ENCODE results near the gene SRGAP1.
"Not testable (repeated sequence)": the region's sequence is repeated elsewhere in the genome, so short reads cannot be mapped to it uniquely, and the experiment has no call there.

SRGAP1 gene

DNA sequence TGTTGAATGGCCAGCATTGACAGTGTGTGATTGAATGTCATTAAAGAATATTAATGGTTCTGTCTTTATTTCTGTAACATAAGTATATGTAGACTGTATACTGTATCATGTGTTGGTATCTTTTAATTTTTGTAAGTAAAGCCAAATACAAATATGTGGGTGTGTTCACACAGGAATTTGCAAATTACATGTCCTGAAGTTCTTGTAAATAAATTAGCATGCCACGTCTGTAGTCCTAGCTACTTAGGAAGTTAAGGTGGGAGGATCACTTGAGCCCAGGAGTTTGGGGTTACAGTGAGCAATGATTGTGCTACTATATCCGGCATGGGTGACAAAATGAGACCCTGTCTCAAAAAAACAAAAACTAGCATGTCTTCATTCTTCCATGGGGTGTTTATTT lies 278.5 kb downstream of the SRGAP1 start:
- DNase-seq (ENCODE audit: low read depth), result no peak

DNA sequence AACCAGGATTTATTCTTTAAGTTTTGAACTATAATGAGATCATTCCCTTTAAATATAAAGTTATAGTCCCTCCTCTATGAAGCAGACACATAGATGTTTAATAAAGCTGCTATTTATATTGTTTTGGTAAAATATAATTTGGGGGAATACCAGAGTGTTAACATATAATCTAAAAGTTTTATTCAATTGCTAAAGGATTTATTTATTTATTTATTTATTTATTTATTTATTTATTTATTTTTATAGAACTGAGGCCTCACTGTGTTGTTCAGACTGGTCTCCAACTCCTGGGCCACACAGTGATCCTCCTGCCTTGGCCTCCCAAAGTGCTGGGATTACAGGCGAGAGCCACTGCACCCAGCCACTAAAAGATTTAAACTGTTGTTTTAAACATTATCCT lies 278.9 kb downstream of the SRGAP1 start:
- no peak for DNase-seq (ENCODE audit: low read depth)

DNA sequence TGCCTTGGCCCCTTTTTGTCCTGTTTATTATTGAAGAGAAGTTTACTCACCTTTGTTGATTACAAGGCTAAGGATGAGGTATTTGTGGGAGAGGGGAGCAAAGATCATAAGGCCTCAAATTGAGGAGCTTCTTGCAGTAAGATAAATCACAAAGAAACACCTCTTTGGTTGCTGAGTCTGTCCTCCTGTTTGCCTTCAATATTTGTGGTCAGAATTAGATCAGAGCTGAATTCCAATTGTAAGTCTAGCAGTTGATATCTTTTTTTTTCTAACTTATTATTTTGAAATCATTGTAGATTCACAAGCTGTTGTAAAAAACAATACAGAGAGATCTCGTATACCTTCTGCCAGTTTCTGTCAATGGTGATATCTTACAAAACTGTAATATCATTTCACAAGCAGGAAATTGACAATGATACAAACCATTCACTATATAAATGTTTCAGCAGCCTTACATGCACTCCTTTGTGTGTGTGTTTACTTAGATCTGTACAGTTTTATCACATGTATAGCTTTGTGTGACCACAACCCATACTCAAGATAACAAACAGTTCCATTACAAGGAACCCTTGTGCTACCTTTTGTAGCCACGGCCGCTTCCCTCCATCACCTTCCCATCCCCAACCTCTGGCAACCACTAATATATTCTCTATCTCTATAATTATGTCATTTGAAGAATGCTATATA lies 280.2 kb downstream of the SRGAP1 start:
- DNase-seq (ENCODE audit: low read depth), result no peak

DNA sequence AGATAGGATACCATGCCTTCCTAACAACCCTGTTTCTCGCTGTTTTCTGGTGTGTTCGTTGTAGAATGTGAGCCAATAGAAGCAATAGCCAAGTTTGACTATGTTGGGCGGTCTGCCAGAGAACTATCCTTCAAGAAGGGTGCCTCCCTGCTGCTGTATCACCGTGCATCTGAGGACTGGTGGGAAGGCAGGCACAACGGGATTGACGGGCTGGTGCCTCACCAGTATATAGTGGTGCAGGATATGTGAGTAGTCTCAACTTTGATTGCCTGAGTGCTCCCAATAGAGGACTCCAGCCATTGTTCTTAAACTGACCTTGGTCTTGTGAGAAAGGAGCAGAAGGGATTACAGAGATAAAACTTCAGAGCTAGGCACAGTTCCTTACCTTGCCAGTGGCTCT lies 281.4 kb downstream of the SRGAP1 start:
- DNase-seq (ENCODE audit: low read depth), result no peak

DNA sequence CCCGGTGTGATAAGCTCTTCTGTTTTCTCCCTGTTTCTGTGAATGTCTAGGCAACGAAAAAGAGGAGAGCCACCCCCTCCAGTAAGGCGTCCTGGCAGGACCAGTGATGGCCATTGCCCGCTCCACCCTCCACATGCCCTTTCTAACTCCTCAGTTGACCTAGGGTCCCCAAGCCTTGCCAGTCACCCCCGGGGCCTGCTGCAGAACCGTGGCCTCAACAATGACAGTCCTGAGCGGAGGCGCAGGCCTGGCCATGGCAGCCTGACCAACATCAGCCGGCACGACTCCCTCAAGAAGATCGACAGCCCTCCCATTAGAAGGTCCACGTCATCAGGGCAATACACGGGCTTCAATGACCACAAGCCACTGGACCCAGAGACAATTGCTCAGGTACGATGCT lies 283.3 kb downstream of the SRGAP1 start:
- no peak for DNase-seq (ENCODE audit: low read depth)

DNA sequence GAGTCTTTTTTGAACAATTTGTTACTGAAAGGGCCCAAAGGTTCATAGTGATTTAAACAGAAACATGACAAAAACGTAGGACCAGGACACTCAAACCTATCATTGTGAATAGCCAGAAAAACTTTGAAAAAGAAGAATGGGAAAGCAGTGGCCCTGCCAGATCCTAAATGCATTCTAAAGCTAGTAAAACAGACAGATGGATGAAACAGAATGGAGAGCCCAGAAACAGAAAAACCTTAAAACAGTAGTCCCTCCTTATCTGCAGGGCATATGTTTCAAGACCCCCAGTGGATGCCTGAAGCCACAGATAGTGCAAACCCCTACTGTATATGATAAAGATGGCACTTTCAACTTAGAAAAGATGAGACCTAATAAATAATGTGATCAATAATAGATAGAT lies 283.9 kb downstream of the SRGAP1 start:
- DNase-seq (ENCODE audit: low read depth), result no peak

DNA sequence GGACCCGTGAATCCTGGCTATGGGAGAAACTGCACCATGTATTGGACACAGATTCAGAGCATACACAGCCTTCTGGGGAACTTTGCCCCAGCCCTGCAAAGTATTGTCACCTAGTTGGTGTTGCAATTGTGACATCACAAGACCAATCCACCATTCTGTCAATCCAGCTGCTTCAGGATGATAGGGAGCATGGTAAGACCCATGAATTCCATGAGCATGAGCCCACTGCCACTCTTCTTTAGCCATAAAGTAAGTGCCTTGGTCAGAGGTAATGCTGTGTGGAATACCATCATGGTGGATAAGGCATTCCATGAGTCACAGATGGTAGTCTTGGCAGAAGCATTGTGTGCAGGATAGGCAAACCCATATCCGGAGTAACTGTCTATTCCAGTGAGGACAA lies 286.0 kb downstream of the SRGAP1 start:
- not testable (repeated sequence) for DNase-seq (ENCODE audit: low read depth)

DNA sequence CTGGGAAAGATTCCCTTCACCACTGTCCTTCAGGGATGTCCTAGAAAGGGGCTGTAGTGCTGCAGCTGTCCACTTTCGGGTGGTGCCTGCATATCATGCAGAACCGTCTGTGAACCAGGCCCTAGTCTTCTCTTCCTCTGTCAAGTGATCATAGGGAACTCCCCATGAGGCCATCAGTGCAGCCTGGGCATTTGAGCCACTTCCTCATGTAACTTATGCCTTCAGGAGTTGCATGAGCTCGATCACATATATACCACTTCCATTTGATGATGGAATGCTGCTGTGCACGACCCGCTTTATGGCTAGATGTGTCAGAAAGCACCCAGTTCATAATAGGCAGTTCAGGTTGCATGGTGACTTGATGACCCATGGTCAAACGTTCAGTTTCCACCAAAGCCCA lies 287.0 kb downstream of the SRGAP1 start:
- not testable (repeated sequence) for DNase-seq (ENCODE audit: low read depth)

DNA sequence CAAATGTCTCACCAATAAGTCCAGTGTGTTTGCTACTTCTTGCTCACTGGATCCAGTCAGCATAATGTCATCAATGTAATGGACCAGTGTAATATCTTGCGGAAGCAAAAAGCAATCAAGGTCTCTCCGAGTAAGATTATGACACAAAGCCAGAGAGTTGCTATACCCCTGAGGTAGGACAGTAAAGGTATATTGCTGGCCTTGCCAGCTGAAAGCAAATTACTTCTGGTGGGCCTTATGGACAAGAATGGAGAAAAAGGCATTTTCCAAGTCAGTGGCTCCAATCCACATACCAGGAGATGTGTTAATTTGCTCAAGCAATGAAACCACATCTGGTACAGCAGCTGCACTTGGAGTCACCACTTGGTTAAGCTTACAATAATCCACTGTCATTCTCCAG lies 288.2 kb downstream of the SRGAP1 start:
- not testable (repeated sequence) for DNase-seq (ENCODE audit: low read depth)

DNA sequence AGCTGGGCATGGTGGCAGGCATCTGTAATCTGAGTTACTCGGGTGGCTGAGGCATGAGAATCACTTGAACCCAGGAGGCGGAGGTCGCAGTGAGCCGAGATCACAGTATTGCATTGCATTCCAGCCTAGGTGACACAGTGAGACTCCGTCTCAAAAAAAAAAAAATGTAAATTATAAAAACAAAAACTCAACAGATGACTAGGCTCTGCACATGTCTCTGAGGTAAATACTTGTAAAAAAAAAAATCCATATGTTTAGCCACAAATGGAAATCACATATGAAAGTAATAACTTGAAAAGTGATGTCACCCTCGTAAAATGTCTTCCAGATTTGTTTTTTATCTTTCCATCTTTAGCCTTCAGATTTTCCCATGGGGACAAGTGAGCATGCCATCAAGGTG lies 292.6 kb downstream of the SRGAP1 start:
- no peak for DNase-seq (ENCODE audit: low read depth)

DNA sequence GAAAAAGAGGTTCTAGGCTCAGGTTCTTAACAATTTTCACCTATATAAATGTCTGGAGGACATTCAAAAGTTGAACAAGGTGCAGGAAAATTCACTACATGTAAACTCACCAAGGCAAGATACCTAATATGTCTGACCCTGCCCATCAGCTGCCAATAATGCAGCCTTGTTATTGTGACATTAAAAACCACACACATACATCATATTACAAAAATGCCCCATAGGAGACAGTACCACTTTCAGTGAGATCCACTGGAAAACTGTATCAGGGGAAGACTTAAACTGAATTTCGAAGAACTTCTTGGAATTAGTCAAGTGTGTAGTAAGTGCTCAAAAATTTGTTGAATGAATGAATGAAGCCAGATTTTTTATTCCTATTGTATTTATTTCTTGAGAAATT lies 294.5 kb downstream of the SRGAP1 start:
- DNase-seq (ENCODE audit: low read depth), result no peak

DNA sequence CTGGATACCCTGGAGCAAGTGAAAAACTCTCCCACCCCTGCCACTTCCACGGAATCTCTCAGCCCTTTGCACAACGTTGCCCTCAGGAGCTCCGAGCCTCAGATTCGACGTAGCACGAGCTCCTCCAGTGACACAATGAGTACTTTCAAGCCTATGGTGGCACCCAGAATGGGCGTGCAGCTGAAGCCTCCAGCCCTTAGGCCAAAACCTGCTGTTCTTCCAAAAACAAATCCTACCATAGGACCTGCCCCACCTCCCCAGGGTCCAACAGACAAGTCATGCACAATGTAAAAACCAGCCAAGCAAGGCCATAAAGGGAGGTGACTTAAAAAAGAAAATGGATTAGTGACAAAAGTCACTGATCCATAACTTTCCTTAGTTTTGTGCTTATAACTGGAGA lies 297.9 kb downstream of the SRGAP1 start:
- no peak for DNase-seq (ENCODE audit: low read depth)

DNA sequence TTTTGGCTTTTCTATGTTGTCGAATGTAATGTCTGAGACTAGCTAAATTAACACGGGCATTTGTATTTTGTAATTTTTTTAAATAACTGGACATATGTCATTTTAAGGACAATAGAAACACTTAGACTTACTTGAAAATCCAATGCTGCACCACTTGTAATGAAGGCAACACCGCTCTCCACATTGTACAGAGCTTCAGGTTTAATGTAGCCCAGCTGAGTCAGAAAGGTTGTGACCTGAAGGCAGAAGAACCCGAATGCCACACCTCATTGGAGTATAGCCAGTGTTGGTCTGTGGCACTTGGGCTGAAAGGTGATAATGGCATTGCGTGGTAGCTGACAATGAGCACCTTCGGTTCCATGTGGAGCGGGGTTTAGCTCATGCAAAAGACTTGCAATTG lies 298.3 kb downstream of the SRGAP1 start:
- no peak for DNase-seq (ENCODE audit: low read depth)

DNA sequence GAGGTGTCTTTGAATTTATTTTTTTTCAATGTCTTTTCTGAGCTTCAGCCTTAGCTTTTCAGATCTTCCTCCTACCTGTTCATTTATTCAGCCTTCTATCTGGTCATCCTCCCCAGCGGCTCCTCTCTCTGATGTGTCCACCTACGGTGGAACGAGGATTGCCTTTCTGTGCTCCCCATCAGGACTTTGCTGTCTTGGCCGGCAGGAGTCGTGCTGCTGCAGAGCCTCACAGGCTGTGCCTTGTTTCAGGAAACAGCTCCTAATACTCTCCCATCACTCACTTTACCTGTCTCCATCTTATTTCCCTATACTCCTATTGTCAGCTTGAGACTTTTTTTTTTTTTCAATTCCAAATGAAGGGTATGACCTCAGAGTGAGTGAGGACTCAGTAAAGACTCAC lies 300.7 kb downstream of the SRGAP1 start:
- DNase-seq (ENCODE audit: low read depth), result no peak

DNA sequence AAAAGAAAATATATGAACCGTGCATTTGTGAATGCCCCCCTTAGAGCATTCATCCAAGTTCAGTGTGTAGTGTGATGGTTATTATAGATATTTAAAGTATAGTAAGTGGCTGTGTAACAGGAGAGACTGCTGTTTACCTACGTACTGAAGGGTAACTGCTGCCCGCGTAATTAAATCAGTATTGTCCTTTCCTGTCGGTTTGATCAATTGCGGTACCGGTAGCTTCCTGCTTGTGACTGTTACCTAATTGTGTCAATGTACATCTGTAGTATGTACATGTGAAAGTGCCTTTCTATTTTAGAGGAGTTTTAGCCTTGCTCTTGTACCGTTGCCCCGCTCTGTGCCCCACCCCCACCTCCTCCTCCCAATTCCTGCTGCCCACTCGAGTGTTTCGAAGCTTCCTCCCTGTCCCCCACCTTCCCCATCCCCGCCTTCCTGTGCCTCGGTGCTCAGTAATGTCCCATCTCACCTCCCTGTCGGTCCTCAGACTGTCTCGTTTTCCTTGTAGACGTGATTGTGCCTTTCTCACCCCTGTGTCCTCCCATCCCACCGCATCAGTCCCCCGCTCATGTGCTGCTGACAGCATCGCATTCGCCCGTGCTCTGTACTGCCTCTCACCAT lies 302.6 kb downstream of the SRGAP1 start:
- no peak for DNase-seq (ENCODE audit: low read depth)

DNA sequence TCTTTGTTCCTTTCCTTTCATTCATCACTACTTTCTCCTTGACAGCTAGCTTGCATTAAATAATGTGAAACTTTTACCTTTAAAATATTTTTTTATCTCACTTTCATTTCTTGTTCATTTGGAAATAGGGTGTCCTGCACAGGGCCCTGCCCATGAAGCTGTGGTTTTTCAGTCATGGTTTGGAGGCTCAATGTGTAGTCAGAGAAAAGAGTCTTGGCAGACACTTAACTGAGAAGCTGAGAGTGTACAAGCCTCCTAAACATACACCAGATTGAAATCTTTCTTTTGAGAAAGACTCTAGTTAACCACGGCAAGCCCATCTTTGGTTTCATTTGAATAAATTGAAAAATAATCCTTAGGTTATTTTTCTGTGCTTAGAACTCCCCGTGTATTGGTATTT lies 303.4 kb downstream of the SRGAP1 start:
- DNase-seq (ENCODE audit: low read depth), result no peak

DNA sequence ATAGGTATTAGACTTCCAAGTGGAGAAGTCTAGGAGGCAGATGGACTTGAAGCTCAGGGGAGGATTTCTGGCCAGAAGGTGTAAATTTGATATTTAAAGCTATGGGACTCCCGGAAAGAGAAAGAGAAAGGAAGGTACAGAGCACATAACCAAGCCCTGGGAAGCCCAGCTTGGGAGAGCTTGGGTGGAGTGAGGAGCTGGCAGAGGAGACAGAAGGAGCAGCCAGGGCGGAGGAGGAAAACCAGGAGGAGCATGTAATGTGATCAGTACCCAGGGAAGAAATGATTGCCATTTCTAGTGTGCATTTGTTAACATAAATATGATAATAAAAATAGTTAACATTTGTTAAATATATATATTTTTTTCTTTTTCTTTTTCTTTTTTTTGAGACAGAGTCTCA lies 310.2 kb downstream of the SRGAP1 start:
- no peak for DNase-seq (ENCODE audit: low read depth)

DNA sequence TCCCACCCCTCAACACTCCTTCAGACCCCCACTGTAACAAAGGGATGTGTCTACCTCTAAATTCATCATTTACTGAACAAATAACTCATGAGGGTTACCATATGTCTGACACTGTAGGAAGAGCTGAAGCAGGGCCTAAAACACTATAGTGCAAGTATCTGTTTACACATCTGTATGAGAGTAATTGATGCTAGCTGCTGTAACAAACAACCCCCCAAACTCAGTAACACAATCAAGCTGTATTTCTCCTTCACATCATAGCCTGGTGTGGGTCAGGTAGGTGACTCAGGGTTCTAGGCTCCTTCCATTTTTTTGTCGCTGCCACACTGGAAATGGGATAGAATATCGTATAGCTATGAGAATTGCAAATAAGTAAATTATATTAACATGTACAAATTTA lies 312.6 kb downstream of the SRGAP1 start:
- no peak for DNase-seq (ENCODE audit: low read depth)

DNA sequence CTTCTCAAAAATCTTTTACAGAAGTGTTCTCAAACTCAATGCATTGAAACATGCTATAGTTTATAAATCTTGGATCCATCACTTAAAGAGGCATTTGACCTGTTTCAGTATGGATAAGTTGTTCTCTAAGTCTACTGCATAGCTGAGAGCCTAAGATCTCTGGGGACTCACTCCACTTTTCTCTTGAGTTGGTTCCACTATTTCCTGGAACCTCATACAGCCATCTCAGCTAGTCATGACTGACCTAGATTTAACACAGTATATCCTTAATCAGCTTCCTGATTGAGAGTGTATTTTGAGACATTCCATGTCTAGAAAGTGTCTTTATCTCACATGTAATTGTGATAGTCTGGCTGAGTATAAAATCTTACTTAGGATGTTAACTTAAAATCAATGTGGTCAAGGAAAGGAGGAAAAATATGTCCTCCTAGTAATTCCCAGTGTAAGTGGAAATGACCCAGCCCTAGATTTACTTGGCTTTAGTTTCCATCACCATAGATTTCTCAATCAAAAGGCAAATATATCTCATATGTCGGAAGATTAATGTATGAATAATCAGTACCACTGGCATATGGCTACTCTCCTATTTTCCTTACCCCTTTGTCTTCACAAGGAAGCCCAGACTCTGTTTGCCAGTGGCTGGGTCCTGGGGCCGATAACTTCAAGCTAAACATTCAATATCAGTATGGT lies 315.7 kb downstream of the SRGAP1 start:
- DNase-seq (ENCODE audit: low read depth), result no peak

DNA sequence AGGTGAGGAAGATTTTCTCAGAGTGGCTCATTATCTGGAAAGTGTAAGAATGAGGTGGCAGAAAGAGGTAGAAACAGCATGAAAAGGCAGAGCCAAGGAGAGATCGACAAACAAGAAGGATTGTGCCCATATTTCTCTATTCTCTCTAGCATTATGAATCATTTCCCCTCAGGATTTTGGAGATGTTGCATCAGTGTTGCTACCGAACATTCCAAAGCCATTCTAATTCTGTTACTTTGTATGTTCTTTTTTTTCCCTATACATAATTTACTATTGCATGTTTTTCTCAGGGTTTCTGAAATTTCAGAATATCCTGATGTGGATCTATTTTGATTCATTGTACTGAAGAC lies 316.2 kb downstream of the SRGAP1 start:
- no peak for DNase-seq (ENCODE audit: low read depth)

DNA sequence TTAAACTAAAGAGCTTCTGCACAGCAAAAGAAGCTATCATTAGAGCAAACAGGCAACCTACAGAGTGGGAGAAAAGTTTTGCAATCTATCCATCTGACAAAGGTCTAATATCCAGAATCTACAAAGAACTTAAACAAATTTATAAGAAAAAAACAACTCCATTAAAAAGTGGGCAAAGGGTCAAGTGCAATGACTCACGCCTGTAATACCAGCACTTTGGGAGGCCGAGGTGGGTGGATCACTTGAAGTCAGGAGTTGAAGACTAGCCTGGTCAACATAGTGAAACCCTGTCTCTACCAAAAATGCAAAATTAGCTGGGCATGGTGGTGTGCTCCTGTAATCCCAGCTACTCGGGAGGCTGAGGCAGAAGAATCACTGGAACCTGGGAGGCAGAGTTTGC lies 322.1 kb downstream of the SRGAP1 start:
- DNase-seq (ENCODE audit: low read depth), result not testable (repeated sequence)

DNA sequence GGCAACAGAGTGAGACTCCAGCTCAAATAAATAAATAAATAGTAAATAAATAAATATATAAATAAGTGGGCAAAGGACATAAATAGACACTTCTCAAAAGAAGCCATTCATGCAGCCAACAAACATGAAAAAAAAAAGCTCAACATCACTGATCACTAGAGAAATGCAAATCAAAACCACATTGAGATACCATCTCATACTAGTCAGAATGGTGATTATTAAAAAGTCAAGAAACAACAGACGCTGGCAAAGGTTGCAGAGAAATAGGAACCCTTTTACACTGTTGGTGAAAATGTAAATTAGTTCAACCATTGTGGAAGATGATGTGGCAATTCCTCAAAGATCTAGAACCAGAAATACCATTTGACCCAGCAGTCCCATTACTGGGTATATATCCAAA lies 322.5 kb downstream of the SRGAP1 start:
- DNase-seq (ENCODE audit: low read depth), result not testable (repeated sequence)

DNA sequence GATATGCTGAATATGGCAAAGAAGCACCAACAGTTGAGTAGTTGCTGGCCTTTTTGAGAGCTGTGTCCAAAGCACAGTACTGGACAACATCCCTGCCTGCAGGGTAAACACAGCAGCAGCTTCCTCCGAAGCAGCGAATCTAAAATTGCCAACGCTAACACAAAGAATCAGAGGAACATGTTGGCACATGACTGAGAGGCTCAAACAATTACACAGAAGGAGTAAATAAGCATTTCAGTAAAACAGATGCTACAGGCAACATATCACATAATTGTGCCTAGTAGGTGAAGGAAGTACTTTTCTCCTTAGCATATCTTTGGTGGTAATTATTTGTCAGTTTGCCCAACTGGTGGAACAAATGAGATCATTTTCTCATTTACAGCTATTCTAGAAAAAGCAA lies 325.5 kb downstream of the SRGAP1 start:
- no peak for DNase-seq (ENCODE audit: low read depth)

DNA sequence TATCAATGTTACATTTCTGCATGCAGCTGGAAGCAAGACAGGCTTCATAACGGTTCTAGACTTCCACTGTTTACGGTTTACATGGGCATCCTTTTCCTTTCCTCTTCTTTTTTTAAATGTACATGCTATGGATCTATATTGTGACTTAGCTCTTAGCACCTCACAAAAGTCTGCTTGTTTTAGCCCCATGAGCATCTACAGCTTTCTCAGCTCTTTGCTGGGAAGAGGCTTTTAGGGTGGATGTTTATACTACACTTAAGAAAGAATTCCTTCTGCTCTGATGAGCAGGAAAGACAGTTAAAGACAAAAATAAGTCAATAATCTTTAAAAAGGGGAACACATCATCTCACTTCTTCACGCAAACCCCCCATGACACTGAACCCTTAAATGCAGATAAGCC lies 326.2 kb downstream of the SRGAP1 start:
- no peak for DNase-seq (ENCODE audit: low read depth)

Measured in activated T-cell treated with anti-CD3 and anti-CD28 coated beads for 24 hours (primary cell).